Vagina (tissue), 2 donors: ENCODE results near the gene CDKN2B-AS1. TPM values are rescaled to one million over a fixed set of nuclear protein-coding genes. Genes with fewer than 3 reads are reported as not detected.

ENCODE experiments used
- DNase-seq, 2 donors: peaks; one replicate each; pipeline ENCODE4 v3.0.0-alpha.2; 2017; ENCODE audit errors: extremely low spot score in 2 of 2
- H3K27ac ChIP-seq: fragments of 200-600 bp; sonication (generic); one replicate; pipeline ENCODE4 v1.5.1; 2019
- H3K27me3 ChIP-seq: fragments of 200-600 bp; sonication (generic); one replicate; pipeline ENCODE4 v1.5.1; 2019
- H3K36me3 ChIP-seq, 2 donors: fragments of 200-600 bp; sonication (generic); one replicate each; pipeline ENCODE4 v1.5.1; 2017 to 2019
- H3K4me1 ChIP-seq: fragments of 200-600 bp; sonication (generic); one replicate; pipeline ENCODE4 v1.5.1; 2019
- H3K4me3 ChIP-seq, 2 donors: fragments of 200-600 bp; sonication (generic); 1 replicate in 1 of 2; 2 replicates in 1 of 2; pipeline ENCODE4 v1.5.1; 2016 to 2019
- H3K9me3 ChIP-seq: fragments of 200-600 bp; sonication (generic); one replicate; pipeline ENCODE4 v1.5.1; 2019
- POLR2A ChIP-seq, 2 donors: fragments of 450-650 bp; IDR thresholded peaks; one replicate each; pipeline ENCODE4 v1.6.1; 2017; ENCODE audit warnings: antibody characterized with exemption in 2 of 2, mild to moderate bottlenecking in 2 of 2, moderate library complexity in 2 of 2
- POLR2AphosphoS5 ChIP-seq, 2 donors: sonication (generic); formaldehyde crosslinking; IDR thresholded peaks; one replicate each; pipeline ENCODE4 v1.9.0; 2017; ENCODE audit warnings: antibody characterized with exemption in 2 of 2, mild to moderate bottlenecking in 2 of 2, low read depth in 1 of 2; ENCODE audit not compliant: insufficient read depth in 1 of 2
- intact Hi-C: fragments of 100-400 bp; cut with DNase I; formaldehyde crosslinking; loops from one replicate; pipeline ENCODE4 v1.15.1; 2023
- total RNA-seq: library from RNA; depleted of rRNA; stranded (reverse); fragments of >200 nt; gene quantifications from one replicate; pipeline ENCODE4 v1.2.3, GENCODE V29; 2016
- TF ChIP-seq, protein P1 (sequence below), 3 experiments: fragments of 450-650 bp in 2 of 3; fragments of 200-600 bp in 1 of 3; sonication (generic) in 1 of 3; IDR thresholded peaks; one replicate each; pipeline ENCODE4 v1.5.1; 2017 to 2019; ENCODE audit warnings: antibody characterized with exemption in 3 of 3, mild to moderate bottlenecking in 2 of 3, moderate library complexity in 2 of 3

CDKN2B-AS1 gene
- total RNA-seq, 1 donor from 2014 or later = 5.9 TPM

- H3K27ac ChIP-seq = peak overlapping the region; percentile 2
- H3K4me1 ChIP-seq = peaks cover 20% of the 10 kb centered on the region
- TF ChIP-seq, protein P1, sequence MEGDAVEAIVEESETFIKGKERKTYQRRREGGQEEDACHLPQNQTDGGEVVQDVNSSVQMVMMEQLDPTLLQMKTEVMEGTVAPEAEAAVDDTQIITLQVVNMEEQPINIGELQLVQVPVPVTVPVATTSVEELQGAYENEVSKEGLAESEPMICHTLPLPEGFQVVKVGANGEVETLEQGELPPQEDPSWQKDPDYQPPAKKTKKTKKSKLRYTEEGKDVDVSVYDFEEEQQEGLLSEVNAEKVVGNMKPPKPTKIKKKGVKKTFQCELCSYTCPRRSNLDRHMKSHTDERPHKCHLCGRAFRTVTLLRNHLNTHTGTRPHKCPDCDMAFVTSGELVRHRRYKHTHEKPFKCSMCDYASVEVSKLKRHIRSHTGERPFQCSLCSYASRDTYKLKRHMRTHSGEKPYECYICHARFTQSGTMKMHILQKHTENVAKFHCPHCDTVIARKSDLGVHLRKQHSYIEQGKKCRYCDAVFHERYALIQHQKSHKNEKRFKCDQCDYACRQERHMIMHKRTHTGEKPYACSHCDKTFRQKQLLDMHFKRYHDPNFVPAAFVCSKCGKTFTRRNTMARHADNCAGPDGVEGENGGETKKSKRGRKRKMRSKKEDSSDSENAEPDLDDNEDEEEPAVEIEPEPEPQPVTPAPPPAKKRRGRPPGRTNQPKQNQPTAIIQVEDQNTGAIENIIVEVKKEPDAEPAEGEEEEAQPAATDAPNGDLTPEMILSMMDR (IDR thresholded peaks at IDR 0.05) = no peak
- no peak for TF ChIP-seq POLR2A (IDR thresholded peaks at IDR 0.05)
- no peak for TF ChIP-seq POLR2AphosphoS5 (IDR thresholded peaks at IDR 0.05; ENCODE audit: insufficient read depth in 1 of 2, low read depth in 1 of 2)
- no peaks in the 10 kb centered on the region for H3K9me3 ChIP-seq
- H3K36me3 ChIP-seq = no peaks in the 10 kb centered on the region
- intact Hi-C loops = no loop called here
- H3K27me3 ChIP-seq = no peaks in the 10 kb centered on the region
- no peak for DNase-seq
- no peak overlapping the region for H3K4me3 ChIP-seq
These were observed 109.3 kb downstream of the CDKN2B-AS1 start for GRCh38 chr9:22103685-22104575.

GRCh38 chr9:22105005-22105722, 110.6 kb downstream of the CDKN2B-AS1 start:
- intact Hi-C loops = no loop called here
- H3K4me1 ChIP-seq = peaks cover 16% of the 10 kb centered on the region
- H3K36me3 ChIP-seq = no peaks in the 10 kb centered on the region
- H3K27me3 ChIP-seq = no peaks in the 10 kb centered on the region
- TF ChIP-seq POLR2AphosphoS5 (IDR thresholded peaks at IDR 0.05; ENCODE audit: insufficient read depth in 1 of 2, low read depth in 1 of 2) (no peak), POLR2A (IDR thresholded peaks at IDR 0.05) (no peak)
- H3K27ac ChIP-seq = no peak overlapping the region
- no peaks in the 10 kb centered on the region for H3K9me3 ChIP-seq
- H3K4me3 ChIP-seq = no peak overlapping the region
- DNase-seq = no peak

- no peaks in the 10 kb centered on the region for H3K9me3 ChIP-seq
- intact Hi-C loops = no loop called here
- H3K27me3 ChIP-seq = no peaks in the 10 kb centered on the region
- no peak overlapping the region for H3K27ac ChIP-seq
- H3K4me1 ChIP-seq = peaks cover 16% of the 10 kb centered on the region
- TF ChIP-seq POLR2A (IDR thresholded peaks at IDR 0.05) = no peak
- TF ChIP-seq POLR2AphosphoS5 (IDR thresholded peaks at IDR 0.05; ENCODE audit: insufficient read depth in 1 of 2, low read depth in 1 of 2) = no peak
- TF ChIP-seq, protein P1 (IDR thresholded peaks at IDR 0.05) = no peak
- H3K36me3 ChIP-seq = no peaks in the 10 kb centered on the region
- no peak for DNase-seq
- H3K4me3 ChIP-seq = no peak overlapping the region
These were observed 112.8 kb downstream of the CDKN2B-AS1 start for GRCh38 chr9:22107202-22108045.

DNA sequence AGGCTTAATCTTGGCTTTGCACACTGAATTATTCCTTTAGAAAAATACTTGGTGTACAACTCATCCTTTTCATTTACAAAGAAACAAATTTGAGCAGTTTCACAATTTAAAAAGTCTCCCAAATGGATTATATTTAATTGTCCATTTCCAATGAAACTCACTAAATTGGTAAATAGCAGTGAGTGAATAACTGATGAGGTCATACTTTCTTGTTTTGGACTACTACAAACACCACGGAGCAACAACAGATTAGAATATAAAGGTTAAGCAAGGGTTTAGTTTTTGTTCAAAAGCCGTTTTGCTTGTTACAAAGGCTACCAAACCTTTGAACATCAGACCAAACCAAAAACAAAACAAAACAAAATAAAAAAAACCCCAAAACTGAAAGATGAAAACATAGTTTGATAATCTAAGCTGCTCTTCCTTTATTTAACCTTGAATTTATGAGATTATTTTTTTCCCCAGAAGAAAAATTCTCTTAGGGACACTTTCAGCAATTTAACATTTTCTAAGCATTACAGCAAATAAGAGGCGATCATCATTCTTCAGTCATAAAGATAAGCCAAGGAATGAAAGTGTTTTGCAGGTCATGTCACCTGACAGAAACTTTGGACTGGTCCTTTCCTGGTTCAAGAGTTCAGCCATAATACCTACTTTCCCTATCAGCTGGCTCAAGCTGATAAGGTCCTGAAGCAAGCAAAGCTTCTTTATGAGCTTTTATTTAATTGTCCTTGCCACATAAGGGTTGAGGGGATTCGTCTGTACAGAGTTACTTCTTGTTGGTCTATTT, 114.2 kb downstream of the CDKN2B-AS1 start:
- H3K9me3 ChIP-seq = no peaks in the 10 kb centered on the region
- H3K4me1 ChIP-seq = peaks cover 4% of the 10 kb centered on the region
- H3K27me3 ChIP-seq = no peaks in the 10 kb centered on the region
- TF ChIP-seq POLR2A (IDR thresholded peaks at IDR 0.05) (no peak), POLR2AphosphoS5 (IDR thresholded peaks at IDR 0.05; ENCODE audit: insufficient read depth in 1 of 2, low read depth in 1 of 2) (no peak)
- TF ChIP-seq, protein P1 (IDR thresholded peaks at IDR 0.05) = no peak
- no peak overlapping the region for H3K4me3 ChIP-seq
- no peak for DNase-seq
- H3K36me3 ChIP-seq = no peaks in the 10 kb centered on the region
- intact Hi-C loops = no loop called here
- H3K27ac ChIP-seq = no peak overlapping the region
